Measurements from ENCODE around the gene MAPK8IP1. TPM values are rescaled to one million over a fixed set of nuclear protein-coding genes. Genes with fewer than 3 reads are reported as not detected.

Gene MAPK8IP1
- total and polyA plus RNA-seq, 2 experiments from 2014 or later: 5.9 to 39.4 TPM

GRCh38 chr11:45847911-45848316 is 37.5 kb upstream of the MAPK8IP1 start:
- TF ChIP-seq CREB1 (CRISPR knock-in tag; IDR thresholded peaks at IDR 0.05; ENCODE audit: low read depth) (no peak), ZNF114 (CRISPR knock-in tag; IDR thresholded peaks at IDR 0.05) (no peak), EZH2phosphoT487 (IDR thresholded peaks at IDR 0.05; ENCODE audit: unreplicated experiment) (no peak), POLR2AphosphoS5 (IDR thresholded peaks at IDR 0.05; ENCODE audit: low read depth) (no peak), JUNB (IDR thresholded peaks at IDR 0.05; ENCODE audit: unreplicated experiment) (no peak), ETS1 (IDR thresholded peaks at IDR 0.05) (no peak), NANOG (IDR thresholded peaks at IDR 0.05; ENCODE audit: borderline replicate concordance) (no peak), ZNF462 (CRISPR knock-in tag; IDR thresholded peaks at IDR 0.05) (no peak)
- Histone ChIP-seq H2AFZ (peak overlapping the region; percentile 95), H3K4me2 (peak overlapping the region; percentile 97), H3K36me3 (ENCODE audit: insufficient read depth) (no peaks in the 10 kb centered on the region), H3K27ac (ENCODE audit: low read depth) (0 out of 2 replicates have a peak overlapping the region, but pooled peaks have one; percentile 32), H3K4me3 (peak overlapping the region; percentile 95), H4K20me1 (replicated peaks; ENCODE audit: insufficient read depth) (peaks cover 13% of the 10 kb centered on the region; the same call in 1 of the 2 replicates), H3K27me3 (ENCODE audit: insufficient read depth) (peaks cover 35% of the 10 kb centered on the region), H3K4me1 (ENCODE audit: insufficient read depth) (peaks cover 24% of the 10 kb centered on the region), H3F3A (replicated peaks; ENCODE audit: low read depth) (0 out of 2 replicates have a peak, but pooled peaks cover 9% of the 10 kb centered on the region), H3K79me2 (replicated peaks; ENCODE audit: insufficient read depth) (peaks cover 17% of the 10 kb centered on the region), H3K9me2 (ENCODE audit: insufficient read depth) (no peaks in the 10 kb centered on the region)
- DNase-seq (ENCODE audit: low spot score): peak; percentile 85
- ATAC-seq: peak; percentile 54
- no peaks in the 10 kb centered on the region for H3K9me3 Mint-ChIP-seq
- H3K4me1 Mint-ChIP-seq: peaks cover 31% of the 10 kb centered on the region
- H3K4me3 Mint-ChIP-seq: peak overlapping the region; percentile 83
- H3K36me3 Mint-ChIP-seq (ENCODE audit: low read depth): no peaks in the 10 kb centered on the region
- H3K27me3 Mint-ChIP-seq (ENCODE audit: insufficient read depth, low read depth, poor library complexity): peaks cover 20% of the 10 kb centered on the region
- H3K27ac Mint-ChIP-seq: no peak overlapping the region
